ENCODE data around the gene SLC9A9.

GRCh38 chr3:143294188-143294587, 554.1 kb downstream of the SLC9A9 start:
- TF ChIP-seq CTCF (optimal IDR thresholded peaks at IDR 0.05 in 1 of 3, IDR thresholded peaks at IDR 0.05 in 1 of 3, conservative IDR thresholded peaks at IDR 0.05 in 1 of 3; ENCODE audit: extremely low read depth in 1 of 3, insufficient read depth in 2 of 3, low read length in 3 of 3): no peak
- TF ChIP-seq EZH2 (IDR thresholded peaks at IDR 0.05; ENCODE audit: low read length): no peak

Data from keratinocyte (primary cell).